ENCODE data around the gene OPCML.

Gene OPCML

DNA sequence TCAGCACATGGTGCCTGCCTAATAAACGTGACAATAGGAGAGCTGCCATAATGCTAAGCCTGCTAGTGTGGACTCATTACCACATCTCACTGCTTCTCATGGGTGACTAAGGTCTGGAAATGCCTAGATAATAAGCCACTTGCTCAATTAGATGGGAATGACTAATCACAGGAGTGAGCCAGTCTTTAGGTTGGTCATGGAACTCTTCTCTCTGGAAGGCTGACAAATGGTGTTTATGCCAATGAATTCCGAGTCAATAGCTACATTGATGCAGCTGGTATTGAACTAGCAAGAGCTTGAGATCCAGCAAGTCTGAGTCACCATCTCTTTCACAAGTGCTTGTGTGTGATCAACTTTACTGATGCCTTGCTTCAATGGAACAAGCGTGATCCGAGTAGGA is 334.9 kb downstream of the OPCML start:
- Histone ChIP-seq H3K36me3 (ENCODE audit: low read length) (no peaks in the 10 kb centered on the region), H3K9me2 (replicated peaks; ENCODE audit: insufficient read depth, low read length) (no peaks in the 10 kb centered on the region), H3K79me2 (ENCODE audit: insufficient read depth, low read length) (no peaks in the 10 kb centered on the region), H4K20me1 (ENCODE audit: low read depth, low read length) (no peaks in the 10 kb centered on the region), H3K9me3 (ENCODE audit: insufficient read depth, low read length) (no peaks in the 10 kb centered on the region), H3K9ac (ENCODE audit: low read length) (no peak overlapping the region), H2AFZ (ENCODE audit: low read depth, low read length, severe bottlenecking) (no peak overlapping the region), H3K4me3 (ENCODE audit: insufficient read depth, low read length, poor library complexity, severe bottlenecking) (no peak overlapping the region), H3K27ac (ENCODE audit: low read depth, low read length) (no peak overlapping the region), H3K4me2 (ENCODE audit: low read depth, low read length, poor library complexity, severe bottlenecking) (no peak overlapping the region), H3F3A (ENCODE audit: insufficient read depth) (no peaks in the 10 kb centered on the region), H3K27me3 (ENCODE audit: low read length) (no peaks in the 10 kb centered on the region)
- no peak for TF ChIP-seq CTCF (IDR thresholded peaks at IDR 0.05; ENCODE audit: insufficient read depth, low read length, poor library complexity, severe bottlenecking)
- TF ChIP-seq EZH2phosphoT487 (conservative IDR thresholded peaks at IDR 0.05; ENCODE audit: low read length), result no peak

- H3K4me2 ChIP-seq (ENCODE audit: low read depth, low read length, poor library complexity, severe bottlenecking), result no peak overlapping the region
- no peaks in the 10 kb centered on the region for H3K79me2 ChIP-seq (ENCODE audit: insufficient read depth, low read length)
- H3K36me3 ChIP-seq (ENCODE audit: low read length), result no peaks in the 10 kb centered on the region
- no peaks in the 10 kb centered on the region for H3F3A ChIP-seq (ENCODE audit: insufficient read depth)
- no peaks in the 10 kb centered on the region for H4K20me1 ChIP-seq (ENCODE audit: low read depth, low read length)
- H3K9me3 ChIP-seq (ENCODE audit: insufficient read depth, low read length), result no peaks in the 10 kb centered on the region
- H2AFZ ChIP-seq (ENCODE audit: low read depth, low read length, severe bottlenecking), result no peak overlapping the region
- H3K9me2 ChIP-seq (replicated peaks; ENCODE audit: insufficient read depth, low read length), result no peaks in the 10 kb centered on the region
- no peak overlapping the region for H3K4me3 ChIP-seq (ENCODE audit: insufficient read depth, low read length, poor library complexity, severe bottlenecking)
- TF ChIP-seq CTCF (IDR thresholded peaks at IDR 0.05; ENCODE audit: insufficient read depth, low read length, poor library complexity, severe bottlenecking) (no peak), EZH2phosphoT487 (conservative IDR thresholded peaks at IDR 0.05; ENCODE audit: low read length) (no peak)
- no peaks in the 10 kb centered on the region for H3K27me3 ChIP-seq (ENCODE audit: low read length)
- no peak overlapping the region for H3K9ac ChIP-seq (ENCODE audit: low read length)
- no peak overlapping the region for H3K27ac ChIP-seq (ENCODE audit: low read depth, low read length)
Observed at GRCh38 chr11:133191931-133192330, 340.4 kb downstream of the OPCML start.

DNA sequence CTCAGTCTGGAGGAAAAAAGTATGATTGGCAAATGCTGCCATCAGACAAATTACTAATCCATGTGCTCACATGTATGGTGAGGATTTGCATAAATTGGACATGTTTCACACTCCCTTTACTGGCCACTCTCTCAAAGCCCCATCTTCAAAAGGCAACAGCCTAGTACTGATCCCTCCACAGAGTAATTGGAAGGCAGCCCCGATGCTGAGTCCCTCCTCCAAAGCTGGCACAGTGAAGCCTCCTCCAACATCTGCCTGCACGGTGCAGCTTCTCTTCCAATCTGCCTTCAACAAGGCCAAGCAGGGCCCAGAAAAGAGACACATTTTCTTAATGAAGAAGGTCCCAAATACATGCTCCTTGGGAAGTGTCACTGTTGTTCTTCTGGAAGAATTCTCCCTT is 350.6 kb downstream of the OPCML start:
- no peak overlapping the region for H3K27ac ChIP-seq (ENCODE audit: low read depth, low read length)
- H3K4me3 ChIP-seq (ENCODE audit: insufficient read depth, low read length, poor library complexity, severe bottlenecking), result no peak overlapping the region
- no peaks in the 10 kb centered on the region for H3K27me3 ChIP-seq (ENCODE audit: low read length)

More for the DNA sequence above, 350.6 kb downstream of the OPCML start:
- no peaks in the 10 kb centered on the region for H3K9me3 ChIP-seq (ENCODE audit: insufficient read depth, low read length)
- no peak overlapping the region for H3K4me2 ChIP-seq (ENCODE audit: low read depth, low read length, poor library complexity, severe bottlenecking)
- no peak overlapping the region for H3K9ac ChIP-seq (ENCODE audit: low read length)
- no peaks in the 10 kb centered on the region for H4K20me1 ChIP-seq (ENCODE audit: low read depth, low read length)
- H3K79me2 ChIP-seq (ENCODE audit: insufficient read depth, low read length), result no peaks in the 10 kb centered on the region
- no peak overlapping the region for H2AFZ ChIP-seq (ENCODE audit: low read depth, low read length, severe bottlenecking)
- H3K9me2 ChIP-seq (replicated peaks; ENCODE audit: insufficient read depth, low read length), result no peaks in the 10 kb centered on the region
- no peaks in the 10 kb centered on the region for H3F3A ChIP-seq (ENCODE audit: insufficient read depth)
- TF ChIP-seq CTCF (IDR thresholded peaks at IDR 0.05; ENCODE audit: insufficient read depth, low read length, poor library complexity, severe bottlenecking) (no peak), EZH2phosphoT487 (conservative IDR thresholded peaks at IDR 0.05; ENCODE audit: low read length) (no peak)
- no peaks in the 10 kb centered on the region for H3K36me3 ChIP-seq (ENCODE audit: low read length)
